RWPE2 (cell line): Measurements from ENCODE around the gene SLFN12.
"Not testable (repeated sequence)": the region's sequence is repeated elsewhere in the genome, so short reads cannot be mapped to it uniquely, and the experiment has no call there.

Source experiments
- ATAC-seq: fragments of 200-7000 bp; cut with Tn5 transposase; 3 replicates; pipeline ENCODE4 v1.9.1; 2021; ENCODE audit warnings: low read depth
- DNase-seq: peaks from one replicate; pipeline ENCODE4 v3.0.0-alpha.2; 2020; ENCODE audit warnings: low spot score
- H3K27ac ChIP-seq: fragments of 450-650 bp; 2 replicates; pipeline ENCODE4 v1.5.1; 2017; ENCODE audit warnings: mild to moderate bottlenecking; ENCODE audit not compliant: poor library complexity, severe bottlenecking
- H3K27me3 ChIP-seq: fragments of 250-450 bp; sonication (Bioruptor Pico); 2 replicates; pipeline ENCODE4 v1.5.1; 2021; ENCODE audit warnings: mild to moderate bottlenecking, moderate library complexity; ENCODE audit not compliant: insufficient read depth, poor library complexity, severe bottlenecking
- H3K36me3 ChIP-seq: fragments of 250-450 bp; sonication (Bioruptor Pico); 2 replicates; pipeline ENCODE4 v1.5.1; 2020; ENCODE audit warnings: low read depth, mild to moderate bottlenecking, moderate library complexity
- H3K4me1 ChIP-seq: fragments of 250-450 bp; sonication (Bioruptor Pico); 2 replicates; pipeline ENCODE4 v1.5.1; 2021; ENCODE audit warnings: mild to moderate bottlenecking, moderate library complexity; ENCODE audit not compliant: insufficient read depth, poor library complexity, severe bottlenecking
- H3K4me3 ChIP-seq: fragments of 250-450 bp; sonication (Bioruptor Pico); 2 replicates; pipeline ENCODE4 v1.5.1; 2021; ENCODE audit warnings: mild to moderate bottlenecking, moderate library complexity; ENCODE audit not compliant: severe bottlenecking
- H3K9me3 ChIP-seq: fragments of 250-450 bp; sonication (Bioruptor Pico); 2 replicates; pipeline ENCODE4 v1.5.1; 2021; ENCODE audit warnings: mild to moderate bottlenecking, moderate library complexity; ENCODE audit not compliant: severe bottlenecking
- TF ChIP-seq, protein P1 (sequence below): fragments of 450-650 bp; IDR thresholded peaks from one replicate; pipeline ENCODE4 v1.5.1; 2017; ENCODE audit warnings: mild to moderate bottlenecking, moderate library complexity; ENCODE audit not compliant: poor library complexity, severe bottlenecking

SLFN12 gene

DNA sequence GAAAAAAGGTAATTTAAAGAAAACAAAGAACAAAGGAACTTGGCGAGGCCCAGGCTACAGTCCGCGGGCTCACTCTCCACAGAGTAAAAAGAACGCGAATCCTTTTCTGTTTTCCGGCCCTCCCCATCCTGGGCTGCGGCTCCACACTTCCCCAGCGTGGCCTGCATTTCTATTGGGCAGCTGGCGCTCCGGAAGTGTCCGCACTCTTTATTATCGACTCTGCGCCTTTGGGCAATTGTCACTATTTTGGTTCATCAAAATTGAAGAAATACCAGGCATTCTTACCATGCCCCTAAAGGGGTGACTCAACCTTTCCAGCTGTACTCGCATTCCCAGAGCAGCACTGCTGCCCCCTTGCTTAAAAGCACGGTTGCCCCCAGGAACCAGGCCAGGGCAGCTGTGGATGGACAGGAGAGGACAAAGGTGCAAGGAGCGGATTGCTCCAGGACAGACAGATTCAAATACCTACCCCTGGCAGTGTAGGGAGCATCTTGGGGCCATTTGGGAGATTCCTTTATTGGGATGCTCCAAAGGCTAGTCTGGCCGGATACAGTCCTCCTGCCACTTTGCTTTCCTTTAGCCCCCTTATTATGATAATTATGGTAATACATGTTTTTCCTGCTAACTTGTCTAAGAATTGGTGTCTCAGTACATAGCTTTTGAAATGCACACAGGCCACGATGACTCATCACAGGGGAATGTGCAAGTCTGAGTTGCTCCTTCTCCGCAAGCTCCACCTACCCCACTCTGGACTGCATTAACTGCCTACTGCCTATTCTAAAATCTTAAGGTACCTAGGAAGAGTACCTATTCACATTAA is 985 bp upstream of the SLFN12 start:
- Histone ChIP-seq H3K27me3 (no peaks in the 10 kb centered on the region), H3K9me3 (no peaks in the 10 kb centered on the region), H3K4me3 (no peak overlapping the region), H3K36me3 (no peaks in the 10 kb centered on the region), H3K27ac (peak overlapping the region; percentile 31), H3K4me1 (peaks cover 10% of the 10 kb centered on the region)
- DNase-seq (peak; percentile 93), ATAC-seq (peak; percentile 100)
- TF ChIP-seq, protein P1, sequence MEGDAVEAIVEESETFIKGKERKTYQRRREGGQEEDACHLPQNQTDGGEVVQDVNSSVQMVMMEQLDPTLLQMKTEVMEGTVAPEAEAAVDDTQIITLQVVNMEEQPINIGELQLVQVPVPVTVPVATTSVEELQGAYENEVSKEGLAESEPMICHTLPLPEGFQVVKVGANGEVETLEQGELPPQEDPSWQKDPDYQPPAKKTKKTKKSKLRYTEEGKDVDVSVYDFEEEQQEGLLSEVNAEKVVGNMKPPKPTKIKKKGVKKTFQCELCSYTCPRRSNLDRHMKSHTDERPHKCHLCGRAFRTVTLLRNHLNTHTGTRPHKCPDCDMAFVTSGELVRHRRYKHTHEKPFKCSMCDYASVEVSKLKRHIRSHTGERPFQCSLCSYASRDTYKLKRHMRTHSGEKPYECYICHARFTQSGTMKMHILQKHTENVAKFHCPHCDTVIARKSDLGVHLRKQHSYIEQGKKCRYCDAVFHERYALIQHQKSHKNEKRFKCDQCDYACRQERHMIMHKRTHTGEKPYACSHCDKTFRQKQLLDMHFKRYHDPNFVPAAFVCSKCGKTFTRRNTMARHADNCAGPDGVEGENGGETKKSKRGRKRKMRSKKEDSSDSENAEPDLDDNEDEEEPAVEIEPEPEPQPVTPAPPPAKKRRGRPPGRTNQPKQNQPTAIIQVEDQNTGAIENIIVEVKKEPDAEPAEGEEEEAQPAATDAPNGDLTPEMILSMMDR = no peak

GRCh38 chr17:35429702-35430101 is 2.6 kb downstream of the SLFN12 start:
- H3K27ac ChIP-seq = no peak overlapping the region
- peaks cover 10% of the 10 kb centered on the region for H3K4me1 ChIP-seq
- TF ChIP-seq, protein P1 = no peak
- peaks cover 8% of the 10 kb centered on the region for H3K27me3 ChIP-seq
- H3K36me3 ChIP-seq = no peaks in the 10 kb centered on the region
- H3K4me3 ChIP-seq = no peak overlapping the region
- DNase-seq = no peak
- ATAC-seq = no peak
- H3K9me3 ChIP-seq = no peaks in the 10 kb centered on the region

GRCh38 chr17:35428229-35428628 is 4.1 kb downstream of the SLFN12 start:
- H3K27ac ChIP-seq = no peak overlapping the region
- H3K4me1 ChIP-seq = peaks cover 3% of the 10 kb centered on the region
- DNase-seq = no peak
- TF ChIP-seq, protein P1 = no peak
- H3K9me3 ChIP-seq = no peaks in the 10 kb centered on the region
- no peak for ATAC-seq
- H3K4me3 ChIP-seq = no peak overlapping the region
- peaks cover 17% of the 10 kb centered on the region for H3K27me3 ChIP-seq
- no peaks in the 10 kb centered on the region for H3K36me3 ChIP-seq

GRCh38 chr17:35423761-35424160 is 8.5 kb downstream of the SLFN12 start:
- Histone ChIP-seq H3K4me1 (no peaks in the 10 kb centered on the region), H3K4me3 (no peak overlapping the region), H3K9me3 (no peaks in the 10 kb centered on the region), H3K36me3 (no peaks in the 10 kb centered on the region), H3K27ac (no peak overlapping the region), H3K27me3 (peaks cover 37% of the 10 kb centered on the region)
- DNase-seq (no peak), ATAC-seq (no peak)
- TF ChIP-seq, protein P1 = no peak

DNA sequence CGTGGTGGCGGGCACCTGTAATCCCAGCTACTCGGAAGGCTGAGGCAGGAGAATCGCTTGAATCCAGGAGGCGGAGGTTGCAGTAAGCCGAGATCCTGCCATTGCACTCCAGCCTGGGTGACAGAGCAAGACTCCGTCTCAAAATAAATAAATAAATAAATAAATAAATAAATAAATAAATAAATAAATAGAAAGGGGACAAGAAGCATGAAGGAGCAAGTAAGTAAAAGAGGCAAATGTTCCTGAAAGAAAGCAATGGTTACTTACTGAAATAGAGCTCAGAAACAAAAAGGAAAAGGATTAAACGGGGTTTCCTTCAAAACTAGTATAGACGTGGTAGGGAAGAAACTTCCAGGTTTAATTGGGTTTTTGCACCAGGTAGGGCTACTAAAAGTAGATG is 11.2 kb downstream of the SLFN12 start:
- not testable (repeated sequence) for H3K27ac ChIP-seq, DNase-seq, H3K4me1 ChIP-seq, H3K36me3 ChIP-seq, H3K4me3 ChIP-seq, ATAC-seq, H3K9me3 ChIP-seq
- peaks cover 35% of the 10 kb centered on the region for H3K27me3 ChIP-seq
